Choroid plexus epithelial cell (primary cell): Measurements from ENCODE around the gene ATP4A.

ENCODE experiments used
- DNase-seq: peaks from one replicate; pipeline ENCODE4 v3.0.0-alpha.2; 2010; ENCODE audit warnings: low read depth
- H3K4me3 ChIP-seq: 2 replicates; pipeline ENCODE4 v1.5.1; 2011; ENCODE audit warnings: low read depth, mild to moderate bottlenecking, control low read depth, low read length, moderate library complexity
- TF ChIP-seq, protein P1 (sequence below): conservative IDR thresholded peaks from 2 replicates; pipeline ENCODE4 v1.5.1; 2011; ENCODE audit warnings: low read depth, mild to moderate bottlenecking, control low read depth, inconsistent platforms, low read length, moderate library complexity

The ATP4A gene

GRCh38 chr19:35513628-35514281 is 49.7 kb downstream of the ATP4A start, which contains the start of gene DMKN:
TSS of gene DMKN (minus strand) at chr19:35513649. CDS start at chr19:35513475, 174 bp downstream.
- peak within 1 kb of the TSS; percentile 13 for H3K4me3 ChIP-seq
- TF ChIP-seq, protein P1, sequence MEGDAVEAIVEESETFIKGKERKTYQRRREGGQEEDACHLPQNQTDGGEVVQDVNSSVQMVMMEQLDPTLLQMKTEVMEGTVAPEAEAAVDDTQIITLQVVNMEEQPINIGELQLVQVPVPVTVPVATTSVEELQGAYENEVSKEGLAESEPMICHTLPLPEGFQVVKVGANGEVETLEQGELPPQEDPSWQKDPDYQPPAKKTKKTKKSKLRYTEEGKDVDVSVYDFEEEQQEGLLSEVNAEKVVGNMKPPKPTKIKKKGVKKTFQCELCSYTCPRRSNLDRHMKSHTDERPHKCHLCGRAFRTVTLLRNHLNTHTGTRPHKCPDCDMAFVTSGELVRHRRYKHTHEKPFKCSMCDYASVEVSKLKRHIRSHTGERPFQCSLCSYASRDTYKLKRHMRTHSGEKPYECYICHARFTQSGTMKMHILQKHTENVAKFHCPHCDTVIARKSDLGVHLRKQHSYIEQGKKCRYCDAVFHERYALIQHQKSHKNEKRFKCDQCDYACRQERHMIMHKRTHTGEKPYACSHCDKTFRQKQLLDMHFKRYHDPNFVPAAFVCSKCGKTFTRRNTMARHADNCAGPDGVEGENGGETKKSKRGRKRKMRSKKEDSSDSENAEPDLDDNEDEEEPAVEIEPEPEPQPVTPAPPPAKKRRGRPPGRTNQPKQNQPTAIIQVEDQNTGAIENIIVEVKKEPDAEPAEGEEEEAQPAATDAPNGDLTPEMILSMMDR = peak; percentile 10
- peak; percentile 65 for DNase-seq

- no peak overlapping the region for H3K4me3 ChIP-seq
- no peak for DNase-seq
- TF ChIP-seq, protein P1 = no peak
These were observed 50.4 kb downstream of the ATP4A start for GRCh38 chr19:35512831-35513627.

- TF ChIP-seq, protein P1 = no peak
- no peak for DNase-seq
- H3K4me3 ChIP-seq = no peak overlapping the region
These were observed 52.1 kb downstream of the ATP4A start for GRCh38 chr19:35511337-35511736.

- H3K4me3 ChIP-seq = no peak overlapping the region
- DNase-seq = no peak
- TF ChIP-seq, protein P1 = no peak
These were observed 52.9 kb downstream of the ATP4A start for GRCh38 chr19:35510626-35510964.

- TF ChIP-seq, protein P1 = peak; percentile 86
- H3K4me3 ChIP-seq = peak overlapping the region; percentile 26
- DNase-seq = peak; percentile 34
These were observed 53.4 kb downstream of the ATP4A start for GRCh38 chr19:35509861-35510625.

GRCh38 chr19:35509018-35509652 is 54.3 kb downstream of the ATP4A start:
- DNase-seq = peak; percentile 12
- TF ChIP-seq, protein P1 = no peak
- no peak overlapping the region for H3K4me3 ChIP-seq
